HG03045 (cell line): ENCODE data around the gene MAP4K4.

Experiments
- ATAC-seq: cut with Tn5 transposase; IDR thresholded peaks from one replicate; pipeline ENCODE4 v1.9.1; 2021; ENCODE audit warnings: mild to moderate bottlenecking, moderate library complexity; ENCODE audit not compliant: unreplicated experiment

MAP4K4 gene

GRCh38 chr2:101860782-101861181 lies 163.3 kb downstream of the MAP4K4 start:
- ATAC-seq: no peak

DNA sequence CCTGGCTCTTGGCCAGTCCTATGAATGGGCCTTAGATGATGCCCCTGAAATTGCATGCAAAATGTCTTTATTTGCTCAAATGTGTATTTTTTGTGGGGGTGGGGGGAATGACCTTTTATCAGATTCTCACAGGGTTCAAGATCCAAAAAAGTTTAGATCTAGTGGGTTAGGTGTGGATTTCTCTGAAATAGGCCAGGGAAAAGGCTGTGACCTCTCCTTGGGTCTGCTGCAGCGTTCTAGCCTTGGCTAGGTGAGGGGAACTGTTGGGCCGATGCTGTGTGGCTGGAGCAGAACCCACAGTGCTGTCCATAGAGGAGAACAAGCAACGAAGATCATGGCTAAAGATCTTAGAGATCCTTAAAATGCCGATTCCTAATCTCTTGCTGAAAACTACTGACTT lies 163.9 kb downstream of the MAP4K4 start:
- no peak for ATAC-seq

GRCh38 chr2:101863534-101863933 lies 166.0 kb downstream of the MAP4K4 start:
- no peak for ATAC-seq

GRCh38 chr2:101864426-101864825 lies 166.9 kb downstream of the MAP4K4 start:
- ATAC-seq: no peak

- ATAC-seq: no peak
These were observed 171.0 kb downstream of the MAP4K4 start for GRCh38 chr2:101868525-101868924.

DNA sequence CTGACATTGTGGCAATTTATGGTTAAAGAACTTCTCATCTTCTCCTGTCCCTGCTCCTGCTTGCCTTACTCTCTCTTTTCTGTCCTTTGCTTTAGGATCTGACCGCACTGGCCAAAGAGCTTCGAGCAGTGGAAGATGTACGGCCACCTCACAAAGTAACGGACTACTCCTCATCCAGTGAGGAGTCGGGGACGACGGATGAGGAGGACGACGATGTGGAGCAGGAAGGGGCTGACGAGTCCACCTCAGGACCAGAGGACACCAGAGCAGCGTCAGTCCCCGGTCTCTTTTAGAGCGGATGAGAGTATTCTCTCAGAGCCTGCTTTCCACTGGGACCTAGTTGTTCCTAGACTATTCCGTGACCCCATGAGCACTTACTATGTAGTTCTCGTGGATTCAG lies 172.0 kb downstream of the MAP4K4 start:
- no peak for ATAC-seq

GRCh38 chr2:101870444-101870843 lies 172.9 kb downstream of the MAP4K4 start:
- no peak for ATAC-seq

DNA sequence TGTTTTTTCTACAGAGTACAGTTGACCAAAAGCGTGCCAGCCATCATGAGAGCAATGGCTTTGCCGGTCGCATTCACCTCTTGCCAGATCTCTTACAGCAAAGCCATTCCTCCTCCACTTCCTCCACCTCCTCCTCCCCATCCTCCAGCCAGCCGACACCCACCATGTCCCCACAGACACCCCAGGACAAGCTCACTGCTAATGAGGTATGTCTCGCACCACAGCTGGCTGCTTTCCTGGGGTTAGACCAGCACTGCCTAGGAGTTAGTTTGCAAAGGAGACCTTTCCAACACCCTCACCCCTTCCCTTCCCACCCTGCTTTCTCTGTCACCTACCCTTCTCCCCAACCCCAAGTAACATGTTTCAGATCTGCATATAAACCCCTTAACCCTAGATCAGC lies 174.0 kb downstream of the MAP4K4 start:
- no peak for ATAC-seq

DNA sequence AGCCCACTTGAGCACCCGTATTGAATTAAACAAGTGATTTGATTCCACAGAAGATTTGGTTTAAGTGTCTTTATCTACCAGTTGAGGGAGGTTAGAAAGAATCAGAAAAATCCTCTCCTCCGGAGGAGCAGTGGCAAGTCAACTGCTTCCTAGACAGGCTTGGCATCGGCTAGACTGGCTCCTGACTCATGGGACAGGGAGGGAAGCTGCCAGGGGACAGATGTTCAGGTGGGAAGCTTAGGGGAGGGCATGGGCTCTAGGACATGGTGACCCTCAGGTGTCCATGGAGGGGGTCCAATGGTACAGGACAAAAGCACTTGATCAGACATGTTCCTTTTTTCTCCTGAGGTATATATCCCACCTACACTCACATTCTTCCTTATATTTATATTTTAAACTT lies 175.0 kb downstream of the MAP4K4 start:
- ATAC-seq: no peak

DNA sequence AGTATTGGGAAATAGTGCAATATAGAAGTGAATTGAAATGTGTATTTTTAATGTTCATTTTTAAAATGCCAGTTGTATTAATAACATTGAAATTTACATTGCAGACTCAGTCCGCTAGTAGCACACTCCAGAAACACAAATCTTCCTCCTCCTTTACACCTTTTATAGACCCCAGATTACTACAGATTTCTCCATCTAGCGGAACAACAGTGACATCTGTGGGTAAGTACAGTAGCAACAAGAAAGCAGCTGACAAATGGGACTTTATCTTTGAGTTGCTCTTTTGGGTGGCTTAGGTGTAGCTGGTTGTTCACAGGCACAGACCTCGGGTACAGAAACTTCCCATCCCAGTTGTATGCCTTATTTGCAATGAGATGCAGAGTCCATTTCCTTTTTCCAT lies 176.0 kb downstream of the MAP4K4 start:
- no peak for ATAC-seq

GRCh38 chr2:101874069-101874468 lies 176.6 kb downstream of the MAP4K4 start:
- no peak for ATAC-seq

DNA sequence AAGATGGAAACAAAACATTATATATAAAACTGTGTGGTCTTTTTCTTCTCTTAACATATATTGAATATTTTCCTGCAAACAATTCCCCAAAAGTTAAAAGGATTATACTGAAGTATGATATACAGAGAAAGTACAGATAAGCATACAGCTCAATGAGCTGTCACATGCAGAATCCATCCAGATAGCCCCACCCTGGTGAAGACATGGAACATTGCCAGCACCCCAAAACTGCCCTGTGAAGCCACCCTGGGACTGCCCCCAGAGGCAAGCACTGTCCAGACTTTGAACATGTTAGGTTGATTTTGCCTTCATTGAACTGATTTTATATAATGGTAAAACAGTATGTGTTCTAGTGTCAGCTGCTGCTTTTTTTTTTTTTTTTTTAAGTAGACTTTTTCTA lies 182.0 kb downstream of the MAP4K4 start:
- ATAC-seq: no peak

GRCh38 chr2:101881131-101881530 lies 183.6 kb downstream of the MAP4K4 start:
- no peak for ATAC-seq

GRCh38 chr2:101882769-101883307 lies 185.3 kb downstream of the MAP4K4 start:
- ATAC-seq: no peak

GRCh38 chr2:101883860-101884259 lies 186.4 kb downstream of the MAP4K4 start:
- ATAC-seq: no peak

- ATAC-seq: no peak
These were observed 186.9 kb downstream of the MAP4K4 start for GRCh38 chr2:101884423-101884822.

DNA sequence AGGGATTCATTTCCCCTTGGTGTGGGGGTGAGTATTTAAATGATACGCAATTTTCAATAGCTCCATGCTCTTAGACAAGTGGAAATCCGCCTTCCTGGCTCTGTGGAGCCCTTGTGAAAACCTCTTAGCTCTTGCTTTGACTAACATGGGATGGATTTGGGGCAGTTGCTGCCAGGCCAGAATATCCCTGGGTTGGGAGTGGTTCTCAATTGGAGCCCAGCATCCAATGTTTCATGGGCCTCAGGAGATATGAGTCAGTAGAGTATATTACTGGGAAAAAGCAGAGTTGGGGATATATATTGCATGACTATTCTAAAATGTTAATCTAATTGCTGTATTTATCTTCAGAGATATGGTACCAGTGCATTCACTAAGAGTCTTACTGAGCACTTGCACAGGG lies 189.8 kb downstream of the MAP4K4 start:
- ATAC-seq: no peak

- ATAC-seq: no peak
These were observed 192.1 kb downstream of the MAP4K4 start for GRCh38 chr2:101889460-101890098.

- no peak for ATAC-seq
These were observed 194.9 kb downstream of the MAP4K4 start for GRCh38 chr2:101892377-101892776.

- ATAC-seq: no peak
These were observed 196.3 kb downstream of the MAP4K4 start for GRCh38 chr2:101893681-101894381.

GRCh38 chr2:101895039-101895438 lies 197.5 kb downstream of the MAP4K4 start:
- no peak for ATAC-seq

DNA sequence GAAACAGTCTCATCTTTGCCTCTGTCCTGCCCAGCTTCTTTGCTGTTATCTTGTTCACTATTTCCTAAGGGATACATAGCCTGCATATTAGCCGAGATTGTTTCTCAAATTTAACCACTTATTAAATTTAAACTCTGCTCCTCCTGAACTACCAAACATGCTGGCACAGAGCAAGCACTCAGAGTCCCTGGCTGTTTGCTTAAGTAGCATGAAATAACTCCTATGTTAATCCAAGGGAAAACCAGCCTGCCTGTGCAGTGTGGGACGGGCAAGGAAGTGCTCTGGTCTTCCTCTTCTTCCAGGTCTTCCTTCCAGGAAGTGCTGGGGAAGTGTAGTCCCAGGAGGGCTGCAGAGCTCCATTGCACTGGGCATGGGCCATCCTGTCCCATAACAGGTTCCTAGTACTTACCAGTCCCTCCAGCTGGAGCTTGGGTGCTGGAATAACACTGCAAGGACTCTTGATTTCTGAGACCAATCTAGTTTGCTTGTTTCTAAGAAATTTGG lies 198.4 kb downstream of the MAP4K4 start:
- no peak for ATAC-seq
